ENCODE data around the gene GLTP. TPM values are rescaled to one million over a fixed set of nuclear protein-coding genes. Genes with fewer than 3 reads are reported as not detected.
"Not testable (repeated sequence)": the region's sequence is repeated elsewhere in the genome, so short reads cannot be mapped to it uniquely, and the experiment has no call there.

The GLTP gene
- total and polyA plus RNA-seq, 7 experiments from 2014 or later, result 19.2 to 36.2 (median 22.3) TPM

DNA sequence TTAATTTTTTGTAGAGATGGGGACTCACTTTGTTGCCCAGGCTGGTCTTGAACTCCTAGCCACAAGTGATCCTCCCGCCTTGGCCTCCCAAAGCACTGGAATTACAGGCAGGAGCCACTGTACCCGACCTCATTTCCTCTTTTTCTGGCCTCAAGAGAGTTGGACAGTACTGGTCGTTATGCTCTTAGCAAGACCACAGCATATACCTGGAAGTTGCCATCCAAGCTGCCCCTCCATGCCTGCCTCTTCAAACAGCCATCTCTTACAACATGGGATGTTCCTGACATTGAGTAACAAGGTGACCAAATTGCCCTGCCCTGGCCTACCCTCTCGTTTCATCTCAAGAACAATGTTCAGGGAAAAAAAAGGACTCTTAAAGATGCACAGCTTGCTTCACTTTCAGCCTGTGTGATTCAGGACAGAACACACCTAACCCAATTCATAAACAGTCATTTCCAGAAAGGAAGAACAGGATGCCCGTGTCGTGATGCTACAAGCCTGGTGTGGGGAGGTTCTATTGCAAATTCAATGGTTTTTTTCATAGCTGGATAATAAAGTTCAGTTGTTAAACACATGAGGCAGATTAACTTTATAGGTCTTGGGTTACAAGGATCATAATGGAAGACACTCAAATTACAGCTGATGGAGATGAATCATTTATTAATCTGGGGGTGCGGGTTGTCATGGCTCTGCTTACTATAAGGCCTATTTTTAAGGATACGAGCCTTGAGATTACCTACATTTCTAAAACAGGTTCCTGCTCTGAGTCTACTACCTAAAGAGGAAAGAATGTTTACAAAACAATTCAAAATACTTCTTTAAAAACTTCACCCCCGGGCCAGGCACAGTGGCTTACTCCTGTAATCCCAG, 11.9 kb downstream of the GLTP start:
- ChIA-PET POLR2A (interaction anchor here (0.9 kb wide), 1 partner anchor 12 kb away, joined by 3 read pairs; no protein-coding TSS in a partner anchor), CTCF (interaction anchor here (0.6 kb wide), 1 partner anchor 83 kb away, joined by 4 read pairs; no protein-coding TSS in a partner anchor)
- Mint-ChIP-seq H3K4me1 (peaks cover 20 to 50% (median 35%) of the 10 kb centered on the region in 7 donors), H3K9me3 (no peaks in the 10 kb centered on the region), H3K36me3 (peaks cover 0 to 7% (median 0%) of the 10 kb centered on the region in 5 donors), H3K27ac (peak overlapping the region in 3 of 9 donors; percentile 3 to 41 (median 40)), H3K4me3 (no peak overlapping the region), H3K27me3 (no peaks in the 10 kb centered on the region)
- peaks cover 0 to 13% (median 0%) of the 10 kb centered on the region in 3 experiments for H3K36me3 ChIP-seq (ENCODE audit: control insufficient read depth in 2 of 3, insufficient read depth in 3 of 3, low read length in 3 of 3)
- peaks cover 5 to 11% of the 10 kb centered on the region in 2 donors for H3K4me1 ChIP-seq (ENCODE audit: control insufficient read depth in 2 of 2, insufficient read depth in 2 of 2, low read length in 2 of 2)
- intact Hi-C loops (cut with micrococcal nuclease), result no loop called here
- no peaks in the 10 kb centered on the region for H3K9me3 ChIP-seq (ENCODE audit: control insufficient read depth in 2 of 3, low read length in 3 of 3)
- DNase-seq (no peak), ATAC-seq (no peak)
- H3K27ac ChIP-seq (ENCODE audit: low read depth, low read length), result no peak overlapping the region
- no peak overlapping the region for H3K4me3 ChIP-seq (ENCODE audit: low read length)
- no peaks in the 10 kb centered on the region for H3K27me3 ChIP-seq (ENCODE audit: control insufficient read depth in 2 of 2, insufficient read depth in 2 of 2, low read length in 2 of 2)

DNA sequence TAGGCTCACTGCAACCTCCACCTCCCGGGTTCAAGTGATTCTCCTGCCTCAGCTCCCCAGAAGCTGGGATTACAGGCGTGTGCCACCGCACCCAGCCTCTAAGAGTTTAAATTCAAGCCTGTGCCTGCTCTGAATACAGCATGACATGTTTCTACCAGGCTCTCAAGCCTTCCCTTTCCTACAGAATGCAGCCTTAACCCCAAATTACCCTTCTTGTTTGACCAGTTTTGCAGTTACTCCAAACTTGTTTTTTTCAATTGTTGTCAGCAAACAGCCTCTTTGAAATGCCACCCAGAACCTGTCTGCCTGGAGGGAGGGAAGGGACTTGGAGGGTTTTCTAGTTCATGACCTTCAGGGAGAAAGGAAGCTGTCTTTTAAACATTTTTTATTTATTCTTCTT, 15.4 kb downstream of the GLTP start:
- H3K9me3 ChIP-seq (ENCODE audit: control insufficient read depth in 2 of 3, low read length in 3 of 3), result no peaks in the 10 kb centered on the region
- H3K4me3 Mint-ChIP-seq, result no peak overlapping the region
- H3K4me1 ChIP-seq (ENCODE audit: control insufficient read depth in 2 of 2, insufficient read depth in 2 of 2, low read length in 2 of 2), result peaks cover 5 to 16% of the 10 kb centered on the region in 2 donors
- ChIA-PET POLR2A (no interaction called here), CTCF (no interaction called here)
- H3K9me3 Mint-ChIP-seq, result no peaks in the 10 kb centered on the region
- peaks cover 0 to 10% (median 0%) of the 10 kb centered on the region in 3 experiments for H3K36me3 ChIP-seq (ENCODE audit: control insufficient read depth in 2 of 3, insufficient read depth in 3 of 3, low read length in 3 of 3)
- peak overlapping the region in 2 of 9 donors; percentile 38 to 44 for H3K27ac Mint-ChIP-seq
- H3K27me3 Mint-ChIP-seq, result no peaks in the 10 kb centered on the region
- DNase-seq (no peak), ATAC-seq (no peak)
- H3K27me3 ChIP-seq (ENCODE audit: control insufficient read depth in 2 of 2, insufficient read depth in 2 of 2, low read length in 2 of 2), result no peaks in the 10 kb centered on the region
- intact Hi-C loops (cut with micrococcal nuclease), result no loop called here
- H3K4me3 ChIP-seq (ENCODE audit: low read length), result no peak overlapping the region
- H3K4me1 Mint-ChIP-seq, result peaks cover 10 to 37% (median 22%) of the 10 kb centered on the region in 7 donors
- H3K36me3 Mint-ChIP-seq, result no peaks in the 10 kb centered on the region
- H3K27ac ChIP-seq (ENCODE audit: low read depth, low read length), result no peak overlapping the region

DNA sequence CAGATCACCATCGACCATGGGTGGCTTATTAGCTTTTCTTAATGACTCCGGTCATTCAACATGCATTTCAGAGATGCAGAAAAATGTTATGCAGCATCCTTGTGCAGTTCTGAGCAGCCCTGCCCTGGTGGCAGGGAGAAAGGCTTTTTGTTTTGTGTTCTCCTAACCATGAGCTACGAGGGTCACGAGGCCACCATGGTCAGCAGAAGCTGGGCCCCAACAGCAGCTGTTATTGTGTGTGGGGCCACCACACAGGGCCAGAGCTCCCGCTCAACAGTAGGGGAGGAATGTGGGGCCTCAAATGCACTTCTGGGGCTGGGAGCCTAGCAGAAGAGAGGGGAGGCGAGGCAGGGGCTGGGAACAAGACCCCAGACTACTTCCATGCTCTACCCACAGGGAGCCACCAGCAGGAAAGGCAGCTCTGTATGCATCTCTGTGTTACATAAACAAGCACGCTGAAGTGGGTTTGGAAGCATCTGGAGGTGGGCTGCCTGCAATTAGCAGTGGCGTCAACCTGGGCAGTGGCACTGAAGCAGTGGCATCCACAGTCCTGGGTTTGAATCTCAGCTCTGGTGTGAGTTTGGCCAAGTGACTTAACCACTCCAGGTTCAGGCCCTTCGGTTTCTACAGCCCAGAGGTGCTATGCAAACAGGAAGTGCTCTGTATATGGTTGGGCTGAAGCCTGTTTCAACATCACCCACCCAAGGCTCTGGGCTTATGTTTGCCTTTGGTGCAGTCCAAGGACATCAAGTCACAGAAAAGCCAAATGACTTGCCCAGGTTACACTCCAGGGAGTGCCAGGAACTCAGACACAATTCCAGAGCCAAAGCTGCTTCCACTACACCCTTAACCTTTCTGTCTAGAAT, 16.3 kb downstream of the GLTP start:
- peak; percentile 78 for ATAC-seq
- no peak overlapping the region for H3K27ac ChIP-seq (ENCODE audit: low read depth, low read length)
- POLR2A ChIA-PET, result interaction anchor here (0.8 kb wide), 1 partner anchor 100 kb away, joined by 3 read pairs; no protein-coding TSS in a partner anchor

DNA sequence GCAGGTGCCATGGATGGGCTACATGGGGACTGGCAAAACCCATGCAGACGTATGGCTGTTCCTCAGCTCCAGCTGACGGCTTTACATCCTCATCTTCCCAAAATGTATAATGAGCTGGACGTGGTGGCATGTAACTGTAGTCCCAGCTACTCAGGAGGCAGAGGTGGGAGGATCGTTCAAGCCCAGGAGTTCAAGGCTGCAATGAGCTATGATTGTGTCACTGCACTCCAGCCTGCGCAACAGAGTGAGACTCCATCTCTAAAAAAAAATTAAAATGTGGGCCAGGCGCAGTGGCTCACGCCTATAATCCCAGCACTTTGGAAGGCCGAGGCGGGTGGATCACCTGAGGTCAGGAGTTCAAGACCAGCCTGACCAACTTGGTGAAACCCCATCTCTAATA, 17.9 kb downstream of the GLTP start:
- POLR2A ChIA-PET, result interaction anchor here (0.6 kb wide), 1 partner anchor 289 kb away, joined by 3 read pairs; the partner anchor contains the start of gene MVK
- ATAC-seq, H3K27ac Mint-ChIP-seq: not testable (repeated sequence)

More for the DNA sequence above, 16.3 kb downstream of the GLTP start:
- Histone ChIP-seq H3K27me3 (ENCODE audit: control insufficient read depth in 2 of 2, insufficient read depth in 2 of 2, low read length in 2 of 2) (no peaks in the 10 kb centered on the region), H3K36me3 (ENCODE audit: control insufficient read depth in 2 of 3, insufficient read depth in 3 of 3, low read length in 3 of 3) (peaks cover 0 to 10% (median 0%) of the 10 kb centered on the region in 3 experiments), H3K4me3 (ENCODE audit: low read length) (no peak overlapping the region), H3K9me3 (ENCODE audit: control insufficient read depth in 2 of 3, low read length in 3 of 3) (no peaks in the 10 kb centered on the region), H3K4me1 (ENCODE audit: control insufficient read depth in 2 of 2, insufficient read depth in 2 of 2, low read length in 2 of 2) (peaks cover 5 to 16% of the 10 kb centered on the region in 2 donors)
- Mint-ChIP-seq H3K27me3 (no peaks in the 10 kb centered on the region), H3K27ac (peak overlapping the region; percentile 19 to 79 (median 45)), H3K4me1 (peaks cover 10 to 37% (median 22%) of the 10 kb centered on the region in 7 donors), H3K4me3 (peak overlapping the region in 1 of 10 donors; percentile 35), H3K36me3 (no peaks in the 10 kb centered on the region), H3K9me3 (no peaks in the 10 kb centered on the region)
- no peak for DNase-seq
- CTCF ChIA-PET, result interaction anchor here (1.1 kb wide), 1 partner anchor 19 kb away, joined by 4 read pairs; no protein-coding TSS in a partner anchor
- intact Hi-C loops (cut with micrococcal nuclease), result no loop called here

GRCh38 chr12:109861689-109862314, 18.5 kb downstream of the GLTP start:
- ATAC-seq (no peak), DNase-seq (no peak)
- intact Hi-C loops (cut with micrococcal nuclease), result no loop called here
- Histone ChIP-seq H3K9me3 (ENCODE audit: control insufficient read depth in 2 of 3, low read length in 3 of 3) (no peaks in the 10 kb centered on the region), H3K27ac (ENCODE audit: low read depth, low read length) (no peak overlapping the region), H3K27me3 (ENCODE audit: control insufficient read depth in 2 of 2, insufficient read depth in 2 of 2, low read length in 2 of 2) (no peaks in the 10 kb centered on the region), H3K4me3 (ENCODE audit: low read length) (no peak overlapping the region), H3K36me3 (ENCODE audit: control insufficient read depth in 2 of 3, insufficient read depth in 3 of 3, low read length in 3 of 3) (peaks cover 0 to 30% (median 10%) of the 10 kb centered on the region in 3 experiments), H3K4me1 (ENCODE audit: control insufficient read depth in 2 of 2, insufficient read depth in 2 of 2, low read length in 2 of 2) (peaks cover 5 to 16% of the 10 kb centered on the region in 2 donors)
- ChIA-PET CTCF (interaction anchor here (1.4 kb wide), 1 partner anchor 16 kb away, joined by 4 read pairs; no protein-coding TSS in a partner anchor), POLR2A (no interaction called here)
- peaks cover 5 to 30% (median 24%) of the 10 kb centered on the region in 7 donors for H3K4me1 Mint-ChIP-seq
- H3K27ac Mint-ChIP-seq, result no peak overlapping the region
- no peak overlapping the region for H3K4me3 Mint-ChIP-seq
- H3K36me3 Mint-ChIP-seq, result peaks cover 0 to 15% (median 0%) of the 10 kb centered on the region in 5 donors
- no peaks in the 10 kb centered on the region for H3K9me3 Mint-ChIP-seq
- H3K27me3 Mint-ChIP-seq, result no peaks in the 10 kb centered on the region

More for the DNA sequence above, 17.9 kb downstream of the GLTP start:
- CTCF ChIA-PET, result interaction anchor here (0.6 kb wide), 1 partner anchor 57 kb away, joined by 3 read pairs; no protein-coding TSS in a partner anchor
- H3K27ac ChIP-seq (ENCODE audit: low read depth, low read length); H3K9me3 Mint-ChIP-seq; H3K9me3 ChIP-seq (ENCODE audit: control insufficient read depth in 2 of 3, low read length in 3 of 3); H3K27me3 ChIP-seq (ENCODE audit: control insufficient read depth in 2 of 2, insufficient read depth in 2 of 2, low read length in 2 of 2); H3K27me3 Mint-ChIP-seq; intact Hi-C loops (cut with micrococcal nuclease); H3K4me3 Mint-ChIP-seq; DNase-seq; H3K4me3 ChIP-seq (ENCODE audit: low read length): not testable (repeated sequence)
- Histone ChIP-seq H3K36me3 (ENCODE audit: control insufficient read depth in 2 of 3, insufficient read depth in 3 of 3, low read length in 3 of 3) (peaks cover 0 to 23% (median 10%) of the 10 kb centered on the region in 3 experiments), H3K4me1 (ENCODE audit: control insufficient read depth in 2 of 2, insufficient read depth in 2 of 2, low read length in 2 of 2) (peaks cover 5 to 16% of the 10 kb centered on the region in 2 donors)
- Mint-ChIP-seq H3K36me3 (peaks cover 0 to 13% (median 0%) of the 10 kb centered on the region in 5 donors), H3K4me1 (peaks cover 5 to 30% (median 24%) of the 10 kb centered on the region in 7 donors)

- Histone ChIP-seq H3K27ac (ENCODE audit: low read depth, low read length) (no peak overlapping the region), H3K4me3 (ENCODE audit: low read length) (no peak overlapping the region), H3K27me3 (ENCODE audit: control insufficient read depth in 2 of 2, insufficient read depth in 2 of 2, low read length in 2 of 2) (no peaks in the 10 kb centered on the region), H3K36me3 (ENCODE audit: control insufficient read depth in 2 of 3, insufficient read depth in 3 of 3, low read length in 3 of 3) (peaks cover 0 to 36% (median 10%) of the 10 kb centered on the region in 3 experiments), H3K9me3 (ENCODE audit: control insufficient read depth in 2 of 3, low read length in 3 of 3) (no peaks in the 10 kb centered on the region), H3K4me1 (ENCODE audit: control insufficient read depth in 2 of 2, insufficient read depth in 2 of 2, low read length in 2 of 2) (peaks cover 5 to 16% of the 10 kb centered on the region in 2 donors)
- Mint-ChIP-seq H3K36me3 (peaks cover 0 to 20% (median 0%) of the 10 kb centered on the region in 5 donors), H3K4me1 (peaks cover 5 to 25% (median 19%) of the 10 kb centered on the region in 7 donors), H3K9me3 (no peaks in the 10 kb centered on the region), H3K4me3 (no peak overlapping the region), H3K27me3 (no peaks in the 10 kb centered on the region), H3K27ac (peak overlapping the region in 1 of 9 donors; percentile 52)
- ChIA-PET POLR2A (no interaction called here), CTCF (interaction anchor here (1.4 kb wide), 1 partner anchor 16 kb away, joined by 4 read pairs; no protein-coding TSS in a partner anchor)
- DNase-seq (no peak), ATAC-seq (no peak)
- intact Hi-C loops (cut with micrococcal nuclease), result no loop called here
Measured at GRCh38 chr12:109860977-109861376, 19.4 kb downstream of the GLTP start.

All from naive thymus-derived CD4-positive, alpha-beta T cell (primary cell).